HG03108 (cell line): ENCODE results near the gene CATSPERD.
"Not testable (repeated sequence)": the region's sequence is repeated elsewhere in the genome, so short reads cannot be mapped to it uniquely, and the experiment has no call there.

ENCODE experiments used
- ATAC-seq: cut with Tn5 transposase; IDR thresholded peaks from one replicate; pipeline ENCODE4 v1.9.1; 2021; ENCODE audit warnings: moderate library complexity; ENCODE audit not compliant: unreplicated experiment

CATSPERD gene

DNA sequence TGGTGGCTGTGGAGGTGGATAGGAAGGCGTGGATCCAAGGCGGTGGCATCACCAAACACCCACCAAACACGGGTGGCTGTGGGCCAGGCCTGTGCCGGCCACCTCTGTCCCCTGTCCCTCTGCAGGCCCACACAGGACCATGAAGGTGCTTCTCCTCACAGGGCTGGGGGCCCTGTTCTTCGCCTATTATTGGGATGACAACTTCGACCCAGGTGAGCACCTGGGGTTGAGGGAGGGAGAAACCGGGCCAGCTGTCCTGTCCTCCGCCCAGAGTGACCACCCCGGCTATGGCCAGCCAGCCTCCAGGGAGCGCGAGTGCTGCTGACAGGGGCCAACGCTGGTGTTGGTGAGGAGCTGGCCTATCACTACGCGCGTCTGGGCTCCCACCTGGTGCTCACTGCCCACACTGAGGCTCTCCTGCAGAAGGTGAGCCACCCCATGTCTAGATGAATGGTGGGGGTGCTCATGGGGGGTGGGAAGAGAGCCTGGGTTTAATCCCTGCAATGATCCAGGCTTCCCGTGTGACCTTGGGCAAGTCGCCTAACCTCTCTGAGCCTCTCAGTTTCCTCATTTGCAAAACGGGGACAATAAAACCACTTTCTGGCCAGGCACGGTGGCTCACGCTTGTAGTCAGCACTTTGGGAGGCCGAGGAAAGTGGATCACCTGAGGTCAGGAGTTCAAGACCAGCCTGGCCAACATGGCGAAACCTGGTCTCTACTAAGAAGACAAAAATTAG, 35.6 kb upstream of the CATSPERD start:
- no peak for ATAC-seq

DNA sequence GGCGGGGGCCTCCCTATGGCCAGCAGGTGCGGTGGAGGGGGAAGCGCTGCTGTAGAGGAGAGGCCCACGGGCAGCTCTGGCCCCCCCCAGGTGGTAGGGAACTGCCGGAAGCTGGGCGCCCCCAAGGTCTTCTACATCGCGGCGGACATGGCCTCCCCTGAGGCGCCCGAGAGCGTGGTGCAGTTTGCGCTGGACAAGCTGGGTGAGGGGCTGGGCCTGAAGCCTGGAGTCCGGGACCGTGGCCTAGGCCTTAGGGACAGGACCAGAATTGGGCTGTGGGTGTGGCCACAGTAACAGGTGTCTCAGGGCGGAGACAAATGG, 34.2 kb upstream of the CATSPERD start:
- no peak for ATAC-seq

DNA sequence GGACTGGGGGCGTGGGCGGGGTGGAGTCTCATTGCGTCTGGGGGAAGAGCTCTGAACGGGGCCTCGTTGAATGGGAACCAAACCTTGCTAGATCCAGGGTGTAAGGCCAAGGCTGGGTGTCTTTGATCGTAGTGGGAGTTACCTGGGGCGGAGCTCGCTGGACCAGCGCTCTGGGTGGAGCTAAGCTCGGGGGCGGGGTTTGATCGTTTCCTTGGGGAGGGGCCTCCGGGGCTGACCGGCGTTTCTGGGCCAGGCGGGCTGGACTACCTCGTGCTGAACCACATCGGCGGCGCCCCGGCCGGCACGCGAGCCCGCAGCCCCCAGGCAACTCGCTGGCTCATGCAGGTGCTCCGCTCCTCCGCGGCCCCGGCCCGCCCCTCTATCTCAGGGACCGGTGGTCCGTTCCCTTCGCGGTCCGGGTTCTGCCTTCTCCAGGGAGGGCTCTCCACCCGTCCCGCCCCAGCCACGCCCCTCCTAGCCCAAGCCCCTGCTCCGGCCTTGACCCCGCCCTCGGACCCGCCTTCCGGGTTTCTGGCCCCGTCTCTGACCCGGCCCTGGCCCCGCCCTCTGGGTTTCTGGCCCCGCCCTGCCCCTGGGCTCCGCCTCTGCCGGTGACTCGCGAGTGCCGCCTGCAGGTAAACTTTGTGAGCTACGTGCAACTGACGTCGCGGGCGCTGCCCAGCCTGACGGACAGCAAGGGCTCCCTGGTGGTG, 33.6 kb upstream of the CATSPERD start:
- peak; percentile 39 for ATAC-seq

DNA sequence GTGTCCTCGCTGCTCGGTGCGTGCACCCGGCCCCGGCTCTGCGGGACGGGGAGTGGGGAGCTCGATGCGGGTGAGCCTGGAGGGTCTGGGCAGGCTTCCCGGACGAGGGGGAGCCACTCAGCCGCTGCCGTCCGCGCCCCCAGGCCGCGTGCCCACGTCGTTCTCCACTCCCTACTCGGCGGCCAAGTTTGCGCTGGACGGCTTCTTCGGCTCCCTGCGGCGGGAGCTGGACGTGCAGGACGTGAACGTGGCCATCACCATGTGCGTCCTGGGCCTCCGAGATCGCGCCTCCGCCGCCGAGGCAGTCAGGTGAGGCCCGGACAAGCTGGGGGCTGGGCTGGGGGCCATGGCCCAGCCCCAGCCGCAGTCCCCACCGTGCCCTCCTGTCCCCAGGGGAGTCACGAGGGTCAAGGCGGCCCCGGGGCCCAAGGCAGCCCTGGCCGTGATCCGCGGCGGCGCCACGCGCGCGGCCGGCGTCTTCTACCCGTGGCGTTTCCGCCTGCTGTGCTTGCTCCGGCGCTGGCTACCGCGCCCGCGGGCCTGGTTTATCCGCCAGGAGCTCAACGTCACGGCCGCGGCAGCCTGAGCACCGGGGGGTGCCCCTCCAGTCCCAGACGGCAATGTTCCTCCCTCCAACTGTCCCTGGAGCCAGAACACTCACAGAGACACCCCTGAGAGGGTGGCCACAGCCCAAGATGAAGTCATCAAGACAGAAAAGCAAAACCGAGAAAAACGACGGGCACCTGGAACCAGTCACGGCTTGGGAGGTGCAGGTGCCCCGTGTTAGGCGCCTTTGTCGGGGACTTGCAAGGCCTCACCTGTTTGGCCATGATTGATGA, 32.9 kb upstream of the CATSPERD start:
- ATAC-seq, result no peak

DNA sequence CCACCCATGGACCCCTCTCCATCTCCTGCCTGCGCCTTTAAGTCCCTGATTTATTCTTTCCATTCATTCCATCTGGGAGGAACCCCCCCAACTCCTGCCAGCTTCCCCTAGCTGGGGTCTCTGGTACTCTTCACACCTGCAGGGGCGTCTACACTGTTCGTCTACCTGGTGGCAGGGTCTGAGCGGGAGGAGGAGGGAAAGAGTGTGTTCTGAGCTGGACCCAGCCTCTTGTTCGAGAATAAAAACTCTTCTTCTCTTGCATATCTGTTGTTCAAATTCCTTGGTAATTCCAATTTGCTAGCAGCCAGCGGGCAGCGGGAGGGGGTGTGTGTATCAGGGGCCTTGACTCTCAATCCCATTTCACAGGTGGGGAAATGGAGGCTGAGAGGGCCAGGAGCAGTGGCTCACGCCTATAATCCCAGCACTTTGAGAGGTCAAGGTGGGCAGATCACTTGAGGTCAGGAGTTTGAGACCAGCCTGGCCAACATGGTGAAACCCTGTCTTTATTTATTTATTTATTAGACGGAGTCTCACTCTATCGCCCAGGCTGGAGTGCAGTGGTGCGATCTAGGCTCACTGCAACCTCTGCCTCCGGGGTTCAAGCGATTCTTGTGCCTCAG, 32.1 kb upstream of the CATSPERD start:
- not testable (repeated sequence) for ATAC-seq

DNA sequence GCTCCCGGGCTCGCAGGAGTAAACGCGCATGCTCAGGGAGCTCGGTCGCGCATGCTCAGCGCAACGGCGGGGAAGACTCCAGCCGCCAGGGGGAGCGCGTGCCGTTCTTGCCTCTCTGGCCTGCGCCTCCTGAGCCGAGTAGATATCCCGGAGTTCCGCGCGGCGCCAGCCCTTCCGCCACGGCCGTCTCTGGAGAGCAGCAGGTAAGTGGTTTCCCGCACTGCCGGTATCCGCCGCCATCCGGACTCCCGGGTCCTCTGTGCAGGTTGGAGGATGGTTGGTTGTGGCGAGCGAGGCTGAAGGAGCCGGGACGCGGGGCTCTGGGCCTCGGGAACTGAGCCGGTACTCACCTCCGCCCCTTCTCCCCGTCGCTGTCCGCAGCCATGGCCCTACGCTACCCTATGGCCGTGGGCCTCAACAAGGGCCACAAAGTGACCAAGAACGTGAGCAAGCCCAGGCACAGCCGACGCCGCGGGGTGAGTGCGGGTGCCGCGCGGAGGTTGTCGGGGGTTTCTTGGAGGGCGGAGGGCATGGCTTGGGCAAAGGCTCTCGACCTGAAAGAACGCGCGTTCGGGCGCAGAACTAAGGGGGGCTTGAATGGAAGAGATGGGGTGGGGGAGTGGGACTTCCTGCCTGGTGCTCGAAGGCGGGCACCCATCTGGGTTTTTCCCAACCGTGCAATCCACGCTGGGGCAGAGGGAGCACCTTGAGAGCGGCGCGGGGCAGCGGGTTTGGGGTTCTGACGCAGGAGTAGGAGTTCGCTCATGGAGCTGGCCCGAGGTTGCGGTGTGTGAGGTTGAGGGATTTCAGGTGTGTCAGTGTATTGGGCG, 30.1 kb upstream of the CATSPERD start, which contains the start of gene RPL36:
Gene RPL36 (plus strand): TSS at position 171 of the 830 bp plus-strand sequence. CDS start 213 bp downstream, at position 384.
- ATAC-seq, result no peak

DNA sequence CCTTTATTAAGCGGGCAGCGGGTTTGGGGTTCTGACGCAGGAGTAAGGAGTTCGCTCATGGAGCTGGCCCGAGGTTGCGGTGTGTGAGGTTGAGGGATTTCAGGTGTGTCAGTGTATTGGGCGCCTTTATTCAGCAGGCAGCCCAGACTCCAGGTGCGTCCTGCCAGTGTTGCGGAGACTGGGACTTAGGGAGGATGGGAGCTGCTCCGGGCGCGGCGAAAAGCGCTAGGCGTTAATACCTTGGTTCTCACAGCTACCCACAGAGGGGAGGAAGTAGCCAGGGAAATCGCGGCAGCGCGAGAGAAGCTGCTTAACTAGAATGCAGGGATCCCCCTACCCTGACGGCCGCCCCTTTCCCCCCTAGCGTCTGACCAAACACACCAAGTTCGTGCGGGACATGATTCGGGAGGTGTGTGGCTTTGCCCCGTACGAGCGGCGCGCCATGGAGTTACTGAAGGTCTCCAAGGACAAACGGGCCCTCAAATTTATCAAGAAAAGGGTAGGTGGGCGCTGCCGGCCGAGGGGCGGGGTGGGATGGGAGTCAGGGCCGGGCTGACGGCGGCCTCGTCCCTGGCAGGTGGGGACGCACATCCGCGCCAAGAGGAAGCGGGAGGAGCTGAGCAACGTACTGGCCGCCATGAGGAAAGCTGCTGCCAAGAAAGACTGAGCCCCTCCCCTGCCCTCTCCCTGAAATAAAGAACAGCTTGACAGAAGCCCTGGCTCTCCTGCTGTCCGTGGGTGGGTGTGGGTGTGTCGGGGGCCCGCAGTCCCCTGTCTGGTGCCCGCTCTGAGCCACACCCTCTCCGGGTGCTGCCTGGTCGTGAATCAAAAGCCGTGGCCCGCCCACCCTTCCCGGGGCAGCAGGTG, 29.2 kb upstream of the CATSPERD start:
- ATAC-seq, result no peak

DNA sequence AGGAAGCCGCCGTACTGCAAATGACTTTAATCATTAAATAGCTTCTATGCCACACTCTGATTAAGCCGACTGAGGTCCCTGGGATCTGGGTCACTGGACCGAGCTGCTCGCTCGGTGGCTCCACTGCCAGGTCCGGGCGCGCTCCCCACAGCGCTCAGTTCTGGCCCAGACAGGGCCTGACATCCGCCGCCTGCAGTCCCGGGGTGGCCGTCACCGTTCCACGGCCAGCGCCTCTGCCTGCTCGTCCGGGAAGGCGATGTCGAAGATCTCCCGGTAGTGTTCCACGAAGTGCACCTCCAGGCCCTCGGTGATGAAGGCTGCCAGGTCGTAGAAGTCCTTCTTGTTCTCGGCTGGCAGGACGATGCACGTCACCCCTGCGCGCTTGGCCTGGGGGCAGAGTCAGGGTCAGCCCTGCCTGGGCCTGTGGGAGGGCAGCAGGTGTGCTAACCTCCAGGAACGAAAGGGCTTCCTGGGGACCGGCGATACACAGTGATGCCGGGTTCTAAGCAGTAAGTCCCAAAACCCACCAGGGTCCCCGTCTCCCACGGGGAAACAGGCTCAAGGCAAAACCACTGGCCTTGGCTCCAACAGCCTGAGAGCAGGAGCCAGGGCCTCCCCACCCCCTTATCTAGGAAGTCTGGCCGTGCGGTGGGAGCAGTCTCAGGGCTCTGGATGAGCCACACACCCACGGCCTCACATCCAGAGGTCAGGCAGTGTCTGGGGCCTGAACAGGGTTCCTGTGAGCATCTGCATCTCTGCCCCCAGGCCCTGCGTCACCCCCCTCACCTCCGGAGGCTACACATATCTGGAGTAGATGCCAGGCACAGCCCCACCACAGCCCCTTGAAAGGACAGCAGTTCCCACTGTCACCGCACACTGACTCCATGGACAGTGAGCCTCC, 28.4 kb upstream of the CATSPERD start:
- ATAC-seq, result no peak

DNA sequence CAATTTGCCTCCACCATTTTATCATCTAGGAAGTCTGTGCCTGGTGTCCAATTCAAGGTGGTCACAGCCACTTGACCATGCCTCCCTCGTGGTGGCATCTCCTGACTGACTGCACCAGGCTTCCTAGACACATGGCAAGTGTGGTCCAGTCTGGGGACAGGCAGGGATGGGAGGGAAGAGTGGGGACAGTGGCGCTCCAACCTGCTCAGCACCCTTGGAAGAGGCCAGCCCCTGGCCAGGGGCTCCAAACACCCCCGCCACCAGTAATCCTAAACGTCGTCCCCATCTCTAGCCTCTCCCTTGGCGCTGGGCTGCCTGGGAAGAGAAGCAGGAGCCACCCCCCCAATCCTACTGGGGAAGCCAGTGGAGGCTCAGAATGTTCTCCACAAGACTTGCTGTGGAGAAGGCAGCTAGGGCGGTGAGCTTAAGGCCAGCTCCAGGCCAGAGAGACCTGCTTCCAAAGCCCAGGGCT, 27.7 kb upstream of the CATSPERD start:
- no peak for ATAC-seq

DNA sequence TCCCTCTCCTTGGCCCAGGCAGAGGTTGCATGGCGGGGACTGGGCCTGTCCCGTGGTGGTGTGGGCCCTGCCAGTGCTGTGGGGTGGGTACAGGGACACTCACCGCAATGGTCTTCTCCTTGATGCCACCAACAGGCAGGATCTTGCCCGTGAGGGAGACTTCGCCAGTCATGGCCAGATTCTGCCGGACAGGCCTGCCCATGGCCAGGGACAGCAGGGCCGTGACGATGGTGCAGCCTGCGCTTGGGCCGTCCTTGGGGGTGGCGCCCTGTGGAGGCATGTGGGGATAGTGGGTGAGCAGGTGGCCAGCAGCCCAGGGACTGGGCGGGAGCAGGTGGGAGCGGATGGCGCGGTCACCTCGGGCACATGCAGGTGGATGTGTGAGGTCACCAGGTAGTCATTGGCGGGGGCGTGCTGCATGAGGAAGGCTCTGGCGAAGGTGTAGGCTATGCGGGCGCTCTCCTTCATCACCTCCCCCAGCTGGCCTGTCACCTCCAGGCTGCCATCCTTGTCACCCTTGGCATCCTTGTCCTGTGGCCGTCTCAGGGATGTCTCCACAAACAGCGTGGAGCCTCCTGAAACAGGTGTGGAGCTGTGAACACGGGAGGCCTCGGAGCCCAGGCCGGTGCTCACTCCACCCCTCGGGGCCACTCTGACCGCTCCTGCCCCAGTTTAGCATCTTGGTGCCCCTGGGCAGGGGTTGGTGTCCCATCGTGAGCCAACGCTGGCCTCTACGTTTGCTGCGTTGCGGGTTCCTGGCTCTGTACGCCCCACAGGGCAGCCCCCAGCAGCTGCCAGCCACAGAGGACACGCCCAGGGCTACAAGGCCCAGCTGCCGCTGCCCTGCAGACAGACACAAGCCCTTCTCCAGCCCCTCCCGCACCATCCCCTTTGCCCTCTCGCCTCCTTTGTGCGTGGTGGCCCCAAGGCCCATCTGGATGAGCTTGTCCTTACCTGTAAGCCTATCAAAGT, 27.0 kb upstream of the CATSPERD start:
- no peak for ATAC-seq

DNA sequence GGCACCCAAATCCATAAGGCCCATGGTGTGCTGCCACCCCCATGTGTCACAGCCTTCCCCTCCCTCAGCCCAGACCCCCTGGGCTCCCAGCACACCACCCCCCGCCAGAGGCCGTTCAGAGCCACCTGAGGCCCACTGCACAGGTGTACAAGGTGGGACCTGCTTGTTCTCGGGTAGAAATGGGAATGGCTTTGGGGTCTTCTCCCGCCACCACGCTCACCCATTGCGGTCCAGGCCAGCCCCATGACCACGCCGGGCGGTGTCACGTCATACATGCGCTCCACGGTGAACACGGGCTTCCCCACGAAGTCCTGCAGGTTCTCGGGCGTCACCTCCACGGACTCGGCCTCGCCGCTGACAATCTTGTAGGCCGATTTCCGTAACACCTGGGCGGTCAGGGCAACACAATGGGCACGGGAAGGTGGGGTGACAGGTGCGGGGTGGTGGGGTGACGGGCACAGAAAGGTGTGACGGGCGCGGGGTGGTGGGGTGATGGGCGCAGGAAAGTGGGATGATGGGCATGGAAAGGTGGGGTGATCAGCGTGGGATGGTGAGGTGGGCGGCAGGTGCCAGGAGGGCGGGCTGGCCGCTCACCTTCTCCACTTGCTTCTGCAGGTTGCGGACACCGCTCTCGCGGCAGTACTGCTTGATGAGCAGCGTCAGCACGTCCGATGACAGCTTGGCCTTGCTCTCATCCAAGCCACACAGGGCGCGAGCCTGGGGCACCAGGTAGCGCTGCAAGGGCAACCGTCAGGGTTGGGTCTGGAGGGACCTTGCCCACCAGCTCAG, 26.1 kb upstream of the CATSPERD start:
- no peak for ATAC-seq

DNA sequence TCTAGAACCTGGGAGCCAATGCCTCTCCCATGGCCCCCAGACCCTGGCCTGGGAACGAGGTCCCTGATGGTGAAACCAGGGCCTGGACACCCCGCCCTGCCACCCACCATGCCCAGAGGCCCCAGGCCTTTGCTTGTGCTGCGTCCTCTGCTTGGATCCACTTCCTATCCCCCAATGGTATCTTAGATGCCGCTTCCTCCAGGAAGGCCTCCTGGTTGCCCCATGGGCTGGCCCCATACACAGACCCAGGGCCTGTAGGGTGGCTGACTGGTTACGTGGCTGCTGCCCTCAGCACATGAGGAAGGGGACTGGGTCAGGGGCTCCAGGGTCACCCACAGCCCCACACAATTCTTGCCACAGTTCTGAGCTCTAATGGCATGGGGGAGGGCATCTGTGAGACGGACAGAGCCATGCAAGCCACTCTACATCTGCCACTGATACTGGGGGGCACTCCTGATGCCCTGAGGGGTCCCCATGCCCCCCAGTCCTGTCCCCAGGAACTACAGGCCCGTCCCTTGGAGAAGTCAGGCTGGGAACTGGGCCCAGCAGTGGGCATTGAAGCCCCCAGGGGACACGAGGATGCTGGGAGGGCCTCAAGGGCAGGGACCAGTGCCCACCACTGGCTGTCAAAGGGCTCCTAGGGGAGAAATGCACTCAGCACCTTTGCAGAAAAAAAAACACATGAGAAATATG, 25.3 kb upstream of the CATSPERD start:
- no peak for ATAC-seq

DNA sequence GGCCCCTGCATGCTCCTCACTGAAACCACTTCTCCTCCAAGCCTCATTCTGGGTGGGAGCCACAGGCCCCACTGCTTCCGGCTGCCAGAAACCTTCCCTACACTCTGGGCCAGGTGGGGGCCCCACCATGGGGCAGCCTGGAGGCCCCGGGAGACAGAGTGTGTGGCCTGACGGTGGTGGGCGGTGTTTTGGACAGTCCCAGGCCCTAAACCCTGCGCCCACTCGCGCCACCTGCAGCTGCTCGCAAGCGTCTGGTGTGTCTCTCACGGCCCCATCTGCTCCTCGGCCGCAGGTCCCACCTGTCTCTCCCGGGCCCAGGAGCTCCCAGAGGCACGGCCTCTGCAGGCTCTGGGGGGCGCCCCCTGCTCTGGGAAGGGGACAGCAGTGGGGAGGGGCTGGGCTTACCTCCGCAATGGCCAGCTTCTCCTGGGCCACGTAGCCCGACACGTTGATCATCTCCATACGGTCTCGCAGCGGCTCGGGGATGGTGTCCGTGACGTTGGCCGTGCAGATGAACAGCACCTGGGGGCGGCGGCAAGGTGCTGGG, 24.7 kb upstream of the CATSPERD start:
- ATAC-seq, result no peak

DNA sequence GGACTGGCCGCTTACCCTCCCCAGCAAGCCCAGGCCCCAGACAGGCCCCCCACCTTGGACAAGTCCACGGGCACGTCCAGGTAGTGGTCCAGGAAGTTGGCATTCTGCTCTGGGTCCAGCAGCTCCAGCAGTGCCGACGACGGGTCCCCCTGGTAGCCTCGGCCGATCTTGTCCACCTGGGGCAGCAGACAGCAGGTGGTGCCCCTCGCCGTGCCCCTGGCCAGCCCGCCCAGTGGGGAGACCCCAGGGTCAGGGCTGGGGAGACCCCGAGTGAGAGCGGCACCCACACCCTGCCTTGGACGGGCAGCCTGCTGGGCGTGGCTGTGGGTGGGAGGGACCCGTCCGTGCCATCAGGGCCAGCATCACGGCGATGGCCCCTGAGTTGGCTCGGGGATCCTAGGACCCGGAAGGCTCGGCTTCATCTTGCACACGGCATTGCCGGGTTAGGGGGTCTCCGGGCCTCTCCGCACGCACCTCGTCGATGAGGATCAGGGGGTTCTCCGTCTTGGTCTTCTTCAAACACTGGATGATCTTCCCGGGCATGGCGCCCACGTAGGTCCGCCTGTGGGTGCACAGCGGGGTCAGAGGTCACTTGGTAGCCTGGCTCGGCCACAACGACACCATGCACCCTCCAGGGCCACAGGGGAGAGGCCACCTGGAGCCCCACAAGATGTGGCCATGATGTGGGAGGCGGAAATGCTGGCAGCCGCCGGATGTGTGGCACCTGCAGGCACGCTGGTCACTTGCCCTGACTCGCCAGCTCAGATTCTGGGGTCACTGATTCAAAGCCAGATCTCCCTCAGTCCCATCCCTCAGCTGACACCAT, 24.0 kb upstream of the CATSPERD start:
- ATAC-seq, result no peak
